Lung (tissue), 12 donors: ENCODE data around the gene PODN. TPM values are rescaled to one million over a fixed set of nuclear protein-coding genes. Genes with fewer than 3 reads are reported as not detected.

Experiments used
- ATAC-seq: fragments of 200-7000 bp; cut with Tn5 transposase; one replicate; pipeline ENCODE4 v1.9.1; 2020; ENCODE audit warnings: moderate number of reproducible peaks; ENCODE audit not compliant: insufficient read depth, low FRiP score
- DNase-seq, 3 donors: peaks; one replicate each; pipeline ENCODE4 v3.0.0-alpha.2; 2013 to 2017
- H3K27ac ChIP-seq, 2 donors: one replicate each; pipeline ENCODE4 v1.5.1; 2013; ENCODE audit warnings: mild to moderate bottlenecking in 2 of 2, moderate library complexity in 2 of 2, control low read depth in 1 of 2, inconsistent platforms in 1 of 2, low read depth in 1 of 2, low read length in 1 of 2
- H3K27me3 ChIP-seq, 3 donors: one replicate each; pipeline ENCODE4 v1.5.1; 2013; ENCODE audit warnings: low read length in 2 of 3; ENCODE audit not compliant: control insufficient read depth in 3 of 3, insufficient read depth in 3 of 3
- H3K36me3 ChIP-seq, 4 donors: one replicate each; pipeline ENCODE4 v1.5.1; 2013; ENCODE audit warnings: low read length in 4 of 4, mild to moderate bottlenecking in 1 of 4, moderate library complexity in 1 of 4; ENCODE audit not compliant: control insufficient read depth in 4 of 4, insufficient read depth in 4 of 4
- H3K4me1 ChIP-seq, 5 donors: one replicate each; pipeline ENCODE4 v1.5.1; 2013; ENCODE audit warnings: low read length in 5 of 5, mild to moderate bottlenecking in 2 of 5, moderate library complexity in 1 of 5; ENCODE audit not compliant: control insufficient read depth in 5 of 5, insufficient read depth in 5 of 5
- H3K4me3 ChIP-seq: one replicate; pipeline ENCODE4 v1.5.1; 2013; ENCODE audit warnings: mild to moderate bottlenecking, control low read depth, moderate library complexity
- H3K9ac ChIP-seq, 2 donors: one replicate each; pipeline ENCODE4 v1.5.1; 2013; ENCODE audit warnings: low read length in 2 of 2, control low read depth in 1 of 2; ENCODE audit not compliant: insufficient read depth in 1 of 2
- H3K9me3 ChIP-seq, 4 donors: one replicate each; pipeline ENCODE4 v1.5.1; 2013; ENCODE audit warnings: low read length in 3 of 4, mild to moderate bottlenecking in 1 of 4, moderate library complexity in 1 of 4; ENCODE audit not compliant: control insufficient read depth in 4 of 4, insufficient read depth in 3 of 4
- CTCF ChIP-seq: IDR thresholded peaks from 2 replicates; pipeline ENCODE4 v1.5.1; 2012; ENCODE audit warnings: mild to moderate bottlenecking; ENCODE audit errors: control extremely low read depth, extremely low read depth
- WGBS, 2 donors: extraction: QIAGEN DNeasy Blood & Tissue Kit; methylation state at CpG; one replicate each; pipeline ENCODE4 v1.1.7; 2013; 5-methylcytosine and 5-hydroxymethylcytosine counted together
- polyA plus RNA-seq, 2 donors: library from polyadenylated mRNA; stranded (reverse); fragments of 200-250 nt; gene quantifications; one replicate each; pipeline ENCODE4 v1.2.1, GENCODE V29; 2013
- total RNA-seq, 2 donors: library from RNA; depleted of rRNA in 1 of 2; stranded (reverse); fragments of >200 nt in 1 of 2; gene quantifications; one replicate each; pipeline ENCODE4 v1.2.1, GENCODE V29; 2014 to 2021
- donor health status: control.
- donor health status: control.
- donor health status: Bipolar disorder and iron deficiency.
- donor health status: healthy.
- donor health status: DM: yes; HTN: yes; CAD: no.

The PODN gene
- total and polyA plus RNA-seq, 4 donors, result 12.9 to 40.9 (median 21.7) TPM

- H3K36me3 ChIP-seq, result peaks cover 5 to 16% (median 13%) of the 10 kb centered on the region in 4 donors
- DNase-seq (no peak), ATAC-seq (no peak)
- no peak overlapping the region for H3K27ac ChIP-seq
- WGBS, 2 donors, result 89 to 97% methylated on average over 3 of the region's 3 CpGs
- TF ChIP-seq CTCF, result no peak
- no peak overlapping the region for H3K9ac ChIP-seq
- no peaks in the 10 kb centered on the region for H3K9me3 ChIP-seq
- H3K4me3 ChIP-seq, result no peak overlapping the region
- no peaks in the 10 kb centered on the region for H3K27me3 ChIP-seq
- H3K4me1 ChIP-seq, result peaks cover 0 to 17% (median 7%) of the 10 kb centered on the region in 5 donors
These were observed 12.9 kb upstream of the PODN start for GRCh38 chr1:53048960-53049573.

- no peak for TF ChIP-seq CTCF
- no peak for DNase-seq
- no peak overlapping the region for H3K27ac ChIP-seq
- peaks cover 5 to 16% (median 16%) of the 10 kb centered on the region in 4 donors for H3K36me3 ChIP-seq
- ATAC-seq, result no peak
- H3K4me3 ChIP-seq, result no peak overlapping the region
- WGBS, 2 donors, result 93% methylated on average over 3 of the region's 3 CpGs
- H3K9me3 ChIP-seq, result no peaks in the 10 kb centered on the region
- no peak overlapping the region for H3K9ac ChIP-seq
- H3K4me1 ChIP-seq, result peaks cover 0 to 17% (median 7%) of the 10 kb centered on the region in 5 donors
- H3K27me3 ChIP-seq, result no peaks in the 10 kb centered on the region
These were observed 12.4 kb upstream of the PODN start for GRCh38 chr1:53049574-53049967.

GRCh38 chr1:53050310-53050709, 11.7 kb upstream of the PODN start:
- H3K36me3 ChIP-seq, result peaks cover 5 to 16% (median 16%) of the 10 kb centered on the region in 4 donors
- H3K4me1 ChIP-seq, result peaks cover 0 to 17% (median 7%) of the 10 kb centered on the region in 5 donors
- no peak overlapping the region for H3K4me3 ChIP-seq
- no peak overlapping the region for H3K27ac ChIP-seq
- H3K9me3 ChIP-seq, result no peaks in the 10 kb centered on the region
- TF ChIP-seq CTCF, result no peak
- ATAC-seq (peak; percentile 34), DNase-seq (no peak)
- no peaks in the 10 kb centered on the region for H3K27me3 ChIP-seq
- 87 to 97% methylated on average over 2 of the region's 2 CpGs for WGBS, 2 donors
- H3K9ac ChIP-seq, result no peak overlapping the region

- Histone ChIP-seq H3K27ac (no peak overlapping the region), H3K4me3 (no peak overlapping the region), H3K27me3 (no peaks in the 10 kb centered on the region), H3K9ac (no peak overlapping the region), H3K9me3 (no peaks in the 10 kb centered on the region), H3K4me1 (peaks cover 0 to 14% (median 7%) of the 10 kb centered on the region in 5 donors), H3K36me3 (peaks cover 5 to 16% (median 16%) of the 10 kb centered on the region in 4 donors)
- no peak for TF ChIP-seq CTCF
- WGBS, 2 donors, result 32 to 51% methylated on average over 1 of the region's 1 CpG
- ATAC-seq (no peak), DNase-seq (no peak)
These were observed 10.3 kb upstream of the PODN start for GRCh38 chr1:53051676-53052075.
